Calu3 (cell line): Measurements from ENCODE around the gene GH1. TPM values are rescaled to one million over a fixed set of nuclear protein-coding genes. Genes with fewer than 3 reads are reported as not detected.
"Not testable (repeated sequence)": the region's sequence is repeated elsewhere in the genome, so short reads cannot be mapped to it uniquely, and the experiment has no call there.

Experiments
- BruUV-seq: library from RNA; stranded (reverse); fragments of 400-500 nt; replicated peaks from 2 replicates; lab custom pipeline; 2021; lab: Mats Ljungman, UMichigan
- CTCF ChIA-PET: fragments of 300-600 bp; sonication (Branson Sonifier 250); formaldehyde crosslinking; loops from one replicate; lab custom pipeline; 2022; ENCODE audit warnings: antibody characterized with exemption; lab: Charles Lee
- DNase-seq: peaks from one replicate; pipeline ENCODE4 v3.0.0; 2022
- H3K27ac Mint-ChIP-seq: one replicate; pipeline ENCODE4 v1.8.0; 2022; ENCODE audit warnings: mixed read lengths; ENCODE audit not compliant: unreplicated experiment
- H3K27me3 Mint-ChIP-seq: one replicate; pipeline ENCODE4 v1.8.0; 2022; ENCODE audit warnings: mixed read lengths; ENCODE audit not compliant: unreplicated experiment
- H3K36me3 Mint-ChIP-seq: one replicate; pipeline ENCODE4 v1.8.0; 2022; ENCODE audit warnings: mild to moderate bottlenecking, moderate library complexity, mixed read lengths; ENCODE audit not compliant: insufficient read depth, unreplicated experiment
- H3K4me1 Mint-ChIP-seq: one replicate; pipeline ENCODE4 v1.8.0; 2022; ENCODE audit warnings: mild to moderate bottlenecking, low read depth, mixed read lengths; ENCODE audit not compliant: unreplicated experiment
- H3K4me3 Mint-ChIP-seq: one replicate; pipeline ENCODE4 v1.8.0; 2022; ENCODE audit warnings: mild to moderate bottlenecking, low read depth, moderate library complexity, mixed read lengths; ENCODE audit not compliant: unreplicated experiment
- H3K9me3 Mint-ChIP-seq: one replicate; pipeline ENCODE4 v1.8.0; 2022; ENCODE audit warnings: low read depth, mixed read lengths; ENCODE audit not compliant: unreplicated experiment
- intact Hi-C: fragments of 100-400 bp; cut with micrococcal nuclease; formaldehyde crosslinking; loops from one replicate; pipeline ENCODE4 v1.10.0; 2022; ENCODE audit not compliant: unreplicated experiment
- total RNA-seq: library from RNA; stranded (reverse); gene quantifications from 2 replicates; pipeline ENCODE4 v1.2.3, GENCODE V29; 2022
- TF ChIP-seq, protein P1 (sequence below): fragments of 200-600 bp; IDR thresholded peaks from one replicate; pipeline ENCODE4 v1.8.0; 2022; ENCODE audit warnings: antibody characterized with exemption; ENCODE audit not compliant: unreplicated experiment

GH1 gene
- total RNA-seq, 1 experiment from 2014 or later = not detected

DNA sequence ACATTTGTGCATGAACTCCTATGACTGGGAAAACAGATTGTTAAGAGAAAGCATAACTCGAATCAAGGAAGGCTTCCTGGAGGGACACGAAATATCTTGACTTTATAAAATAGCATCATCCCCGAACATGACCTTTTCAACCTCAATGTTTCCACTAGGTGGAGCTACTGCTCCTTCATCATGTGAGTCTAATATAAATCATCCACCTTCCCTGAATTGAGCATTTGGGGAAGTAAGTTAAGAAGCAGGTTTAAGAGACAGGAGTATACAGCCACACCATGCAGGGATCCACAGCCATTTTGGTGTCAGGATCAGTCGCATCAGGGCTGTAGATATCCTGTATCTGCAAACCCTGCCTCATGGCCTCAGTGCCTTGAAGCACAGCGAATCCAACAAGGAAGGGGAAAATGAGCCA, 14.8 kb downstream of the GH1 start:
- H3K27me3 Mint-ChIP-seq = peaks cover 52% of the 10 kb centered on the region
- H3K27ac Mint-ChIP-seq, H3K4me3 Mint-ChIP-seq, H3K4me1 Mint-ChIP-seq, intact Hi-C loops, BruUV-seq, H3K9me3 Mint-ChIP-seq, H3K36me3 Mint-ChIP-seq: not testable (repeated sequence)
- TF ChIP-seq, protein P1, sequence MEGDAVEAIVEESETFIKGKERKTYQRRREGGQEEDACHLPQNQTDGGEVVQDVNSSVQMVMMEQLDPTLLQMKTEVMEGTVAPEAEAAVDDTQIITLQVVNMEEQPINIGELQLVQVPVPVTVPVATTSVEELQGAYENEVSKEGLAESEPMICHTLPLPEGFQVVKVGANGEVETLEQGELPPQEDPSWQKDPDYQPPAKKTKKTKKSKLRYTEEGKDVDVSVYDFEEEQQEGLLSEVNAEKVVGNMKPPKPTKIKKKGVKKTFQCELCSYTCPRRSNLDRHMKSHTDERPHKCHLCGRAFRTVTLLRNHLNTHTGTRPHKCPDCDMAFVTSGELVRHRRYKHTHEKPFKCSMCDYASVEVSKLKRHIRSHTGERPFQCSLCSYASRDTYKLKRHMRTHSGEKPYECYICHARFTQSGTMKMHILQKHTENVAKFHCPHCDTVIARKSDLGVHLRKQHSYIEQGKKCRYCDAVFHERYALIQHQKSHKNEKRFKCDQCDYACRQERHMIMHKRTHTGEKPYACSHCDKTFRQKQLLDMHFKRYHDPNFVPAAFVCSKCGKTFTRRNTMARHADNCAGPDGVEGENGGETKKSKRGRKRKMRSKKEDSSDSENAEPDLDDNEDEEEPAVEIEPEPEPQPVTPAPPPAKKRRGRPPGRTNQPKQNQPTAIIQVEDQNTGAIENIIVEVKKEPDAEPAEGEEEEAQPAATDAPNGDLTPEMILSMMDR = peak; percentile 13
- CTCF ChIA-PET = interaction anchor here (1.1 kb wide), 1 partner anchor 153 kb away, joined by 3 read pairs; no protein-coding TSS in a partner anchor
- DNase-seq = peak; percentile 26

DNA sequence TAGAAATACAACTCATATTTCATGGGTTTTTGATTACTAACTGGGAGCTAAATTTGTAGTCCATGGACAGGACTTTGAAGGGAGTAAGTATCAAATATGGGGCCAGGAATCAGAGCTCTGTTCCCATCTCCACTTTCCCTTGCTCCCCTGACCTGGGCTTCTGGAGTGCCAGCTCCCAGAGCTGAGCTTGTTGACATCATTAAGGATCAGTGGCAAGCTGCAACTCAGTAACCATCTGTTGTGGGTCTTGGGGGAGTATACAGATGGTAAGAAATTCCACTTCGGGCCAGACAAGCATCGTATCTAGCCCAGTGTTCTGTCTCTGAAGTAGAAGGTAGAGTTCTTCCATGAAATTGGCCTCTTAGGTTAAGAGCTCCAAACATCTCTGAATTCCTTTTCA, 16.7 kb downstream of the GH1 start:
- CTCF ChIA-PET = interaction anchor here (0.7 to 1.0 kb wide), 3 partner anchors 36 to 124 kb away, joined by 3 read pairs; no protein-coding TSS in a partner anchor
- not testable (repeated sequence) for BruUV-seq, H3K4me3 Mint-ChIP-seq

DNA sequence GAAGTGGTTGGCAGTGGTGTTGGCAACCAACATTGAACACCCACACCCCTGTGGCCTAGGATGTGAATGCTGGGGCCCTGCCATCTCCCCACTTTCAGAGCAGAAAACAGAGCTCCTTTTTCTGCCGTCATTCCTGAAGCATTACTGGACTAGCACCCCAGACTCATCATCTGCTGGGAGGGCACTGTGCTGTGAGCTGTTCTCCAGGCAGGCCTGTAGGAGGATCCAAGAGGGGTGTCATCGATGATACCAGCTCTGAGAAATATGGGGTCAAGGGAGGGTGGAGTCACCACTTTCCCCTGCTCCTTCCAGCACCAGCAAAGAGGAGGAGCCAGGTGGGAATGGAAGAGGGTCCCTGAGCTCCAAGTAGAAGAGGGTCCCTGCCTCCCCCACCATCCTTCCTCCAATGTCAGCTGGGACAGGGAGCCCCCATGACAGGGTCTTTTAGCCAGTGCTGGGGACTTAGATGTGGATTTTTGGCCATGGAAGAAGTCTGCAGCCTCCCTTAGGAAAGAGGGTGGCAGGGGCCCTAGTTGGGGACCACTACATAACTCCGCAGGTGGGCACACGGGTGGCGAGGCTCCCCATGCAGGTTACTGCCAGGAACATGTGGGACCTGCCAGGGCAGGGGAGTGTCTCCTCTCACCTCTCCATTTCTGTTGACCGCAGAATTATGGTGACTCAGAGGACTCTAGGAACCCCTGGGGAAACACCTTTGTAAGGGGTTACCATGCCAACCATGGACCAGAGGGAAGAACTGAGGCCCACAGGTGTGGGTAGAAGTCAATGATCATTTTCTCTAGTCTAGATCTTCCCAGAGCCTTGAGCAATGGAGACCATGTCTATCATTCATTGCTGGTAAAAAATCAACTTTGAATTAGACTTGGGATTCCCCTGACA, 19.5 kb downstream of the GH1 start:
- BruUV-seq, intact Hi-C loops, CTCF ChIA-PET, H3K4me3 Mint-ChIP-seq, H3K9me3 Mint-ChIP-seq, H3K36me3 Mint-ChIP-seq, H3K27ac Mint-ChIP-seq, H3K4me1 Mint-ChIP-seq: not testable (repeated sequence)
- peaks cover 28% of the 10 kb centered on the region for H3K27me3 Mint-ChIP-seq
- peak; percentile 28 for DNase-seq

More for the DNA sequence above, 16.7 kb downstream of the GH1 start:
- DNase-seq, H3K9me3 Mint-ChIP-seq, intact Hi-C loops, H3K36me3 Mint-ChIP-seq, H3K27ac Mint-ChIP-seq, H3K4me1 Mint-ChIP-seq: not testable (repeated sequence)
- peaks cover 41% of the 10 kb centered on the region for H3K27me3 Mint-ChIP-seq

DNA sequence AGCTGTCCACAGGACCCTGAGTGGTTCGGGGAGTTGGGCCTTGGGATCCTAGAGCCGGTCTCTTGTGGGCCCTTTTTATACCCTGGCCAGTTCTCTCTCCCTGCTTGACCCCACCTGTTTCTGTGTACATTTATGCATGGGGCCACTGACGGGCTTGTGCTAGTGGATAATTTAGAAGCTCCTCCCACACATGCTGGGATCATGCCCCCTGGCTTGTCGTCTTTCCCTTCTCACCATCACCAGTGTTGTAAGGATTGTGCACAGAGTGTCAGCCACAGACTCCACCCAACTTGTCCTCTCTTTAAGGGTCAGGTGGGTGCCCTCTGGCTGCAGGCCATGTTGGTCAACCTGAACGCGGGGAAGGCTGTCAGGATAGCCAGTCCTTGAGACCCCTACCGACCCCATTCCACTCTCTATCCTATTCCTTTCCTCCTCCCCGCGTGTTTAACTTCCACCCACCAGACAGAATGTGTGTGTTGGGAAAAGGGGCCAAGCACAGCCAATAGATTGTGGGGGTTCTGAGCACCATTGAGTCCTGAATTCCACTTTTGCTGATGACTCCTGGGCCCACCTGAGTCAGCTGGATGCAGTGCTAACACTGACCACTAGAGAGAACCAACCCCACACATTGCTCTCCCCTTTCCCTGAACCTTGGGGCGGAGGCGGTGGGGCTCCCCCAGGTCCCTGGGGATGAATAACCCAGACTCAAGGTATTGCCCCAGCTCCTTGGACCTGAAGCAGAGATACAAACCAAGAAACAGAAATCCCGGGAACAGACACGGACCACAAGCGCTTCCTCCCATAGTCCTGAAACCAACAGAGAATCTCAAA, 21.9 kb downstream of the GH1 start, which contains the start of gene CSH1:
CSH1 (minus strand) TSS at position 51 of the 831 bp plus-strand sequence. CDS start 63 bp downstream, outside the sequence.
- intact Hi-C loops, DNase-seq, H3K4me1 Mint-ChIP-seq, CTCF ChIA-PET, BruUV-seq, H3K27ac Mint-ChIP-seq, H3K9me3 Mint-ChIP-seq, H3K4me3 Mint-ChIP-seq, H3K36me3 Mint-ChIP-seq: not testable (repeated sequence)
- H3K27me3 Mint-ChIP-seq = peaks cover 27% of the 10 kb centered on the region

DNA sequence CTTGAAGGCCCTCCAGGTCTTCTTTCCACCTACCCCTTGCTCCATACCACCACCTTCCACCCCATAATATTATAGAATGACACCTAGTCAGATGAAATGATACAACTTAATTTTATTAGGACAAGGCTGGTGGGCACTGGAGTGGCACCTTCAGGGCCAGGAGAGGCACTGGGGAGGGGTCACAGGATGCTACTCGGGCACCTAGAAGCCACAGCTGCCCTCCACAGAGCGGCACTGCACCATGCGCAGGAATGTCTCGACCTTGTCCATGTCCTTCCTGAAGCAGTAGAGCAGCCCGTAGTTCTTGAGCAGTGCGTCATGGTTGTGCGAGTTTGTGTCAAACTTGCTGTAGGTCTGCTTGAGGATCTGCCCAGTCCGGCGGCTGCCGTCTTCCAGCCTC, 23.8 kb downstream of the GH1 start:
- CTCF ChIA-PET, H3K36me3 Mint-ChIP-seq, DNase-seq: not testable (repeated sequence)

DNA sequence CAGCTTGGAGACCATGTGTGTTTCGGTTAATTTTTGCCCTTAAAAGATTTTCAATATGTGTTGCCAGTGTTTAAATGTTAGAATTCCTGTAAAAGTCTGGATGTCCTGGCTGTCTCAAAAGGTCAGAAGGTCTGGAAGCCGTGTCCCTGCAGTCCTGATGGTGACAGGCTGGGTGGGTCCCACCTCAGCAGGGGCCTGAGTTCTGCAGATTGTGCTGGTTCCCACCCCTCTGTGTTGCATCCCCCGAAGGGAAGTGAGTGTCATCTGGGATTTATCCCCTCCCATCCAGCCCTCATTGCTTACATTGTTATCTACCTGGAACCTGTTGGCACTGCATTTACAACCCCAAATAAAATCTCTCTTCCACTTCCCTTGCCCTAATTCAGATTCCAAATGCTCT, 24.6 kb downstream of the GH1 start:
- H3K4me3 Mint-ChIP-seq, H3K4me1 Mint-ChIP-seq, BruUV-seq, CTCF ChIA-PET, H3K27ac Mint-ChIP-seq, DNase-seq, H3K9me3 Mint-ChIP-seq, intact Hi-C loops, H3K36me3 Mint-ChIP-seq: not testable (repeated sequence)
- peaks cover 22% of the 10 kb centered on the region for H3K27me3 Mint-ChIP-seq

More for the DNA sequence above, 23.8 kb downstream of the GH1 start:
- BruUV-seq, H3K9me3 Mint-ChIP-seq, H3K4me3 Mint-ChIP-seq, intact Hi-C loops, H3K27ac Mint-ChIP-seq, H3K4me1 Mint-ChIP-seq: not testable (repeated sequence)
- H3K27me3 Mint-ChIP-seq = peaks cover 22% of the 10 kb centered on the region

DNA sequence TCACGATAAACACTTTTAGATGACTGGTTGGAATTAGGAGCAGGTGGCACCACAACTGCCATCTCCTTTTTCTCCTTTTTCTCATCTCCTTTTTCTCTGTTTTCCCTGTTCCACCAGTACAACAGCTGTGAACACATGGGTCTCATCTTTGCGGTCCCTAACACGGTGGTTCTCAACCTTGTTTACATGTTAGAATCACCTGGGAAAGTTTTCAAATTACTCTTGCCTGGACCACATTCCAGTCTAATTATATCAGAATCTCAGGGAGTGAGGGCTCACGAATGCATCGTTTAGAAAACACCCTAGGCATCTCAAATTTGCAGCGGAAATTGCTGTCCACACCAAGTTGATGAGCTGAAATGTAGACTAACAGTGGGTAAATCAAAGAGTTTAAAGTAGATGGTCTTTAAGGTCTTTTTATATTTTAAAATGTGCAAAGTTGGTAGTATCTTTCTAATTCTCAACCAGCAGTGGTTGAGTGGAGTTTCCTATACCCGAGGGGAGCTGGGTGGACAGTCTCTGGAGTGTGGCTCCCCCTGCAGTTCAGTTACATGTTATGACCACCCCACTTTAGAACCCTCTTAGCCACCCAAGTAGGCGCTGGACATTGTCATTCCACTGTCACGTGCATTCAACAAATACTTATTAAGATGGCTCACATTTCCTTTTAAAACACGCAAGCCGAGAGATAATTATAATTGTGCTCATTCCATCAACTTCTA, 26.2 kb downstream of the GH1 start:
- H3K4me1 Mint-ChIP-seq, H3K27ac Mint-ChIP-seq, DNase-seq, H3K4me3 Mint-ChIP-seq, BruUV-seq, intact Hi-C loops, H3K36me3 Mint-ChIP-seq, H3K9me3 Mint-ChIP-seq: not testable (repeated sequence)
- peaks cover 24% of the 10 kb centered on the region for H3K27me3 Mint-ChIP-seq
- CTCF ChIA-PET = interaction anchor here (0.6 kb wide), 1 partner anchor 245 kb away, joined by 3 read pairs; no protein-coding TSS in a partner anchor
